ENCODE measurements around the gene TTC13.
"Not testable (repeated sequence)": the region's sequence is repeated elsewhere in the genome, so short reads cannot be mapped to it uniquely, and the experiment has no call there.

Gene TTC13

GRCh38 chr1:230994860-230995259, 16.2 kb upstream of the TTC13 start:
- DNase-seq (ENCODE audit: low read depth), result no peak
- H3K4me3 ChIP-seq (ENCODE audit: control insufficient read depth, low read depth, low read length), result no peak overlapping the region
- TF ChIP-seq, protein P1, sequence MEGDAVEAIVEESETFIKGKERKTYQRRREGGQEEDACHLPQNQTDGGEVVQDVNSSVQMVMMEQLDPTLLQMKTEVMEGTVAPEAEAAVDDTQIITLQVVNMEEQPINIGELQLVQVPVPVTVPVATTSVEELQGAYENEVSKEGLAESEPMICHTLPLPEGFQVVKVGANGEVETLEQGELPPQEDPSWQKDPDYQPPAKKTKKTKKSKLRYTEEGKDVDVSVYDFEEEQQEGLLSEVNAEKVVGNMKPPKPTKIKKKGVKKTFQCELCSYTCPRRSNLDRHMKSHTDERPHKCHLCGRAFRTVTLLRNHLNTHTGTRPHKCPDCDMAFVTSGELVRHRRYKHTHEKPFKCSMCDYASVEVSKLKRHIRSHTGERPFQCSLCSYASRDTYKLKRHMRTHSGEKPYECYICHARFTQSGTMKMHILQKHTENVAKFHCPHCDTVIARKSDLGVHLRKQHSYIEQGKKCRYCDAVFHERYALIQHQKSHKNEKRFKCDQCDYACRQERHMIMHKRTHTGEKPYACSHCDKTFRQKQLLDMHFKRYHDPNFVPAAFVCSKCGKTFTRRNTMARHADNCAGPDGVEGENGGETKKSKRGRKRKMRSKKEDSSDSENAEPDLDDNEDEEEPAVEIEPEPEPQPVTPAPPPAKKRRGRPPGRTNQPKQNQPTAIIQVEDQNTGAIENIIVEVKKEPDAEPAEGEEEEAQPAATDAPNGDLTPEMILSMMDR (conservative IDR thresholded peaks at IDR 0.05; ENCODE audit: control insufficient read depth, insufficient read depth, low read depth, low read length), result no peak

DNA sequence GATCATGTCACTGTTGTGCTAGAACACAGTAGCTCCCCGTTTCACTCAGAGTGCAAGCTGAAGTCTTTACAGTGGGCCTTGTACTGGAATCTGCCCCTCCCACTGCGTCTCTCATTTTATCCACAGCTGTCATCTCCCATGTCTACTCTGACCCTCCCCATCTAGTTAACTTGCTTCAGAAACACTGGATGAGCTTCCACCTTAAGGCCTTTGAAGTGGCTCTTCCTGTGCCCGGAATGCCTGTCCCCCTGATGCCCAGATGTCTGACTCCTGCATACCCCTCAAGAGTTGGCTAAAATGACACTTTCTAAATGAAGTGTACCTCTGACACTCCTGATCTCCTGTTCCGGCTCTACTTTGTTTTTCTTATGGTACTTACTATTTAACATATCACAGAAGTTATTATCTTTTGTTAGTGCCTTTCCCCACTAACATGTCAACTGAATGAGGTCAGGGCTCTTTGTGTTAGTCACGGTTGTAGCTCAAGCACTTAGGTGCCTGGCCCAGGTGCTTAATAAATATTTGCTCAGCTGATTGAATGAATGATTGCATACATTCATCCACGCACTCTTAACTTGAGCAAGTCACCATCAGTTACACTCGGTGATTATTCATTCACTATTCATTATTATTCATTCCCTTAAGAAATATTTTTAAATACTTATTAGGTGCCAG, 13.6 kb upstream of the TTC13 start:
- no peak overlapping the region for H3K4me3 ChIP-seq (ENCODE audit: control insufficient read depth, low read depth, low read length)
- no peak for DNase-seq (ENCODE audit: low read depth)
- TF ChIP-seq, protein P1 (conservative IDR thresholded peaks at IDR 0.05; ENCODE audit: control insufficient read depth, insufficient read depth, low read depth, low read length), result no peak

GRCh38 chr1:230987448-230987847, 8.8 kb upstream of the TTC13 start:
- no peak for DNase-seq (ENCODE audit: low read depth)
- no peak overlapping the region for H3K4me3 ChIP-seq (ENCODE audit: control insufficient read depth, low read depth, low read length)
- TF ChIP-seq, protein P1 (conservative IDR thresholded peaks at IDR 0.05; ENCODE audit: control insufficient read depth, insufficient read depth, low read depth, low read length), result no peak

DNA sequence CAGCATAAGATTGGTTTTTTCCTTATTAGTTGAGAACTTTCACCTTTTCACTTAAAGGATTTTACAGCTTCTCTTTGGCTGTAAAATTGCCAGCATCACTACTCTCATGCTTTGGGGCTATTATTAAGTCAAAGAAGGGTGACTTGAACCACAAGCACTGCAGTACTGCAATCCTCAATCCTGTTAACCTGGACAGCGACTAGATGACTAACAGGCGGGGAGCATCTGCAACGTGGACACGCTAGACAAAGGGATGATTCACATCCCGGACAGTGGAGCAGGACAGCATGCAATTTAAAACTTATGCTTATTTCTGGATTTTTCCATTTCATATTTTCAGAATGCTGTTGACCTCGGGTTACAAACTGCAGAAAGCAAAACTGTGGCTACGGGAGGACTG, 8.3 kb upstream of the TTC13 start:
- no peak overlapping the region for H3K4me3 ChIP-seq (ENCODE audit: control insufficient read depth, low read depth, low read length)
- peak; percentile 85 for DNase-seq (ENCODE audit: low read depth)
- TF ChIP-seq, protein P1 (conservative IDR thresholded peaks at IDR 0.05; ENCODE audit: control insufficient read depth, insufficient read depth, low read depth, low read length), result no peak

GRCh38 chr1:230985711-230986110, 7.0 kb upstream of the TTC13 start:
- TF ChIP-seq, protein P1 (conservative IDR thresholded peaks at IDR 0.05; ENCODE audit: control insufficient read depth, insufficient read depth, low read depth, low read length), result no peak
- H3K4me3 ChIP-seq (ENCODE audit: control insufficient read depth, low read depth, low read length), result no peak overlapping the region
- no peak for DNase-seq (ENCODE audit: low read depth)

DNA sequence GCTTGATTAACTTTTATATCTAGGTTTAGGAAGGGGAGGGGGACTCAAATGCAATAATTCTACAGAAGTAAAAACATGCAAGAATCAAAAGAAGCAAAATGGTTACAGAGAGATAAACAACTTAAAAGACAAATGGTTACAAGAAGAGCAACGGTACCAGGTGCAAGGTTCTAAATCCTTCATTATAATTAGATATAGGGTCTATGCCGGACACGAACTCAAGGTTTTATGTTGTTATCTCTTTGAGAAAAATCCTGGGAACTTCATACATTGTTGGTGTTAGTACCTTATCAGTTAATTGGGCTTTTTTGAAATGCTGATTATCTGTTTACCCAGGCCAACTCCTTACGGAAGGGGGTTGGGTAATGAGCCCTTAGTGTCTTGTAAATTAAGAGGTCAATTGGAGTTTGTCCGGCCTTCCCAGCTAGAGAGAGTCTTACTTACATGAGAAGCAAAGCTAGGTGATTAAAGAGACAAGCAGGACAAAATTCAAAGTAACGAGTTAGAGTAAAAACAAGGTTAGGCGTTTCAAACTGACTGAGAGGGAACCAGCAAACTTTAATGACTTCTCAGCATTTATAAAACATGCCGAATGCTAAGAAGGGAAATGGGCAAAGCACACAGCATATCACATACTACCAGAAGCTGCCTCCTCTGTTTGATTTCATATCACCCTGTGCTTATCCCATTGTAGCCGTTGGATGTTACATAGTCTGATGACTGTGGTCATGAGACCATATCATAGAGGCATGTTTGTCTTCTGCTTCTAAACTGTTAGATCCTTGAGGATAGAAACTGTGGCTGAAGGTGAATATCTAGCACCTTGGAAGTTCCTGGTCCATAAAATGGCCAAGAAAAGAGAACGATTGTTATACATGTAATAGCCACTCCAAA, 6.2 kb upstream of the TTC13 start:
- DNase-seq (ENCODE audit: low read depth); H3K4me3 ChIP-seq (ENCODE audit: control insufficient read depth, low read depth, low read length): not testable (repeated sequence)

DNA sequence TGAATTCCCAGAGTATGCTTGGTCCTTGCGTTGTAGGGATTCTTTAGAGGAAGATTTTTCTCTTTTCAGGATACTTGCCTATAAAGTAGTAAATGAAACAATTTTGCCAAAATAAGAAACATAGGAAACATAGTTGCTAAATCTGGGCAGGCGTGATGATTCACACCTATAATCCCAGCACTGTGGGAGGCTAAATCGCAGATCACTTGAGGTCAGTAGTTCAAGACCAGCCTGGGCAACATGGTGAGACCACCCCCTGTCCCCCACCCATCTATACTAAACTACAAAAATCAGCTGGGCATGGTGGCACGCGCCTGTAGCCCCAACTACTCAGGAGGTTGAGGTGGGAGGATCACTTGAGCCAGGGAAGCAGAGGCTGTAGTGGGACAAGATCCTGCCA, 5.2 kb upstream of the TTC13 start:
- no peak overlapping the region for H3K4me3 ChIP-seq (ENCODE audit: control insufficient read depth, low read depth, low read length)
- TF ChIP-seq, protein P1 (conservative IDR thresholded peaks at IDR 0.05; ENCODE audit: control insufficient read depth, insufficient read depth, low read depth, low read length), result no peak
- no peak for DNase-seq (ENCODE audit: low read depth)
